HUES64 (cell line): ENCODE measurements around the gene SKA1.
"Not testable (repeated sequence)": the region's sequence is repeated elsewhere in the genome, so short reads cannot be mapped to it uniquely, and the experiment has no call there.

Experiments
- H3K27ac ChIP-seq: 2 replicates; pipeline ENCODE4 v1.7.0; 2013; ENCODE audit warnings: low read depth, low read length, inconsistent platforms
- H3K27me3 ChIP-seq: 2 replicates; pipeline ENCODE4 v1.6.1; 2013; ENCODE audit warnings: mild to moderate bottlenecking, low read length; ENCODE audit not compliant: insufficient read depth
- H3K36me3 ChIP-seq: 2 replicates; pipeline ENCODE4 v1.6.1; 2013; ENCODE audit warnings: mild to moderate bottlenecking, low read length; ENCODE audit not compliant: insufficient read depth
- H3K4me1 ChIP-seq: 2 replicates; pipeline ENCODE4 v1.6.1; 2013; ENCODE audit warnings: mild to moderate bottlenecking, low read length, moderate library complexity; ENCODE audit not compliant: insufficient read depth
- H3K4me3 ChIP-seq: 2 replicates; pipeline ENCODE4 v1.5.1; 2013; ENCODE audit warnings: mild to moderate bottlenecking, low read length, moderate library complexity
- H3K9ac ChIP-seq: 2 replicates; pipeline ENCODE4 v1.6.1; 2013; ENCODE audit warnings: mild to moderate bottlenecking, low read depth, low read length
- H3K9me3 ChIP-seq: 2 replicates; pipeline ENCODE4 v1.6.1; 2013; ENCODE audit warnings: low read depth, low read length; ENCODE audit not compliant: insufficient read depth
- WGBS: fragments of 150-250, 120-280 bp; methylation state at CpG from one replicate; pipeline ENCODE4 v1.1.7; 2013; ENCODE audit warnings: missing lambda C conversion rate; 5-methylcytosine and 5-hydroxymethylcytosine counted together

The SKA1 gene

DNA sequence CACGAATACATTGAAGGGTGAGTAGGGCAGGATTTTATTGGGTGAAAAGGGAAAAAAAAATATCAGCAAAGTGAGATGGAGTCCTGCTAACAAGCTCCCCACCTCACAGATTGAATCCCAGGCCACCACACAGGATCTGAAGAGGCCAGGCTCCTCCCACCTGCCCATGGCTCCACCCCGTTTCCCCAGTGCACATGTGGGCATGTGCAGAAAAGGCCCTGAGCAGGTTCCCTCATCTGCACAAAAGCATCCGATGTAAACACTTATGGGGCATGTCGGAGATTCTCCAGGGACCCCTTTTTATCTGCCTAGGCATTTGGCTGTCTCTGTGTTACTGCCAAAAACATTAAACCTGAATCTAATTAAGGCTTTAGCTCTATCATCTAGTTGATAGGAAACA lies 35.2 kb downstream of the SKA1 start:
- peaks cover 34% of the 10 kb centered on the region for H3K27me3 ChIP-seq
- no peak overlapping the region for H3K4me3 ChIP-seq
- 91% methylated on average over 4 of the region's 4 CpGs for WGBS
- no peak overlapping the region for H3K9ac ChIP-seq
- H3K9me3 ChIP-seq, result no peaks in the 10 kb centered on the region
- H3K4me1 ChIP-seq, result peaks cover 44% of the 10 kb centered on the region
- no peaks in the 10 kb centered on the region for H3K36me3 ChIP-seq
- H3K27ac ChIP-seq, result no peak overlapping the region

DNA sequence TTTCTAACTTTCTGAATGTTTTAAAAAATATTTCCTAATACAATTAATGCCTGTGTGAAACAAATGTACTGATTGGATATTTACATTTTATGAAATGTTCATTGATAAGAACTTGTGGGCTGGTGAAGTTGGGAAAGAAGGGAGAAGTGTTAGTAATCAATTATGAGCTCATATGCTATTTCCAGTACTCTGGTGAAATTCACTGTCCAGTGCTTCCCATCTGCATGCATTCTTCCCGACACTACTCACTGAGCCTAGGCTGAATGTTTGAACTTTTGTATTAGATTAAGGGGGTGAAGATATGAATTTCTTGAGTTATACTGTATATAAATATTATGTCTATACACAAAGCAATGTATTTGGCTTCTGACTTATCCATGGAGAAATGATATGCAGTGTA lies 36.0 kb downstream of the SKA1 start:
- Histone ChIP-seq H3K27me3 (peaks cover 27% of the 10 kb centered on the region), H3K4me1 (peaks cover 35% of the 10 kb centered on the region), H3K36me3 (no peaks in the 10 kb centered on the region), H3K9me3 (no peaks in the 10 kb centered on the region), H3K4me3 (no peak overlapping the region), H3K9ac (no peak overlapping the region), H3K27ac (no peak overlapping the region)
- WGBS, result no CpG with 5 or more reads among the region's 1 CpG

DNA sequence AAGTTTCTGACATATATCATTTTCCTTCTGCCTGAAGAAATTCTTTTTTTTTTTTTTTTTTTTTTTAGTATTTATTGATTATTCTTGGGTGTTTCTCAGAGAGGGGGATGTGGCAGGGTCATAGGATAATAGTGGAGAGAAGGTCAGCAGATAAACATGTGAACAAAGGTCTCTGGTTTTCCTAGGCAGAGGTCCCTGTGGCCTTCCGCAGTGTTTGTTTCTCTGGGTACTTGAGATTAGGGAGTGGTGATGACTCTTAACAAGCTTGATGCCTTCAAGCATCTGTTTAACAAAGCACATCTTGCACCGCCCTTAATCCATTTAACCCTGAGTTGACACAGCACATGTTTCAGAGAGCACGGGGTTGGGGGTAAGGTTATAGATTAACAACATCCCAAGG lies 42.0 kb downstream of the SKA1 start:
- not testable (repeated sequence) for H3K27me3 ChIP-seq
- 94% methylated on average over 1 of the region's 3 CpGs for WGBS
- peaks cover 21% of the 10 kb centered on the region for H3K9me3 ChIP-seq

DNA sequence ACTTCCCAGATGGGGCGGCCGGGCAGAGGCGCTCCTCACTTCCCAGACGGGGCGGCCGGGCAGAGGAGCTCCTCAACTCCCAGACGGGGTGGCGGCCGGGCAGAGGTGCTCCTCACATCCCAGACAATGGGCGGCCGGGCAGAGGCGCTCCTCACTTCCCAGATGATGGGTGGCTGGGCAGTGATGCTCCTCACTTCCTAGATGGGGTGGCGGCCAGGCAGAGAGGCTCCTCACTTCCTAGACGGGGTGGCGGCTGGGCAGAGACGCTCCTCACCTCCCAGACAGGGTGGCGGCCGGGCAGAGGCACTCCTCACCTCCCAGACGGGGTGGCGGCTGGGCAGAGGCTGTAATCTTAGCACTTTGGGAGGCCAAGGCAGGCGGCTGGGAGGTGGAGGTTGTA lies 42.9 kb downstream of the SKA1 start:
- H3K9ac ChIP-seq, H3K36me3 ChIP-seq, H3K4me3 ChIP-seq, H3K27me3 ChIP-seq, H3K27ac ChIP-seq, H3K4me1 ChIP-seq: not testable (repeated sequence)
- H3K9me3 ChIP-seq, result peaks cover 21% of the 10 kb centered on the region
- 95% methylated on average over 19 of the region's 21 CpGs for WGBS

More for the DNA sequence above, 42.0 kb downstream of the SKA1 start:
- H3K4me1 ChIP-seq, H3K27ac ChIP-seq, H3K4me3 ChIP-seq, H3K9ac ChIP-seq, H3K36me3 ChIP-seq: not testable (repeated sequence)

DNA sequence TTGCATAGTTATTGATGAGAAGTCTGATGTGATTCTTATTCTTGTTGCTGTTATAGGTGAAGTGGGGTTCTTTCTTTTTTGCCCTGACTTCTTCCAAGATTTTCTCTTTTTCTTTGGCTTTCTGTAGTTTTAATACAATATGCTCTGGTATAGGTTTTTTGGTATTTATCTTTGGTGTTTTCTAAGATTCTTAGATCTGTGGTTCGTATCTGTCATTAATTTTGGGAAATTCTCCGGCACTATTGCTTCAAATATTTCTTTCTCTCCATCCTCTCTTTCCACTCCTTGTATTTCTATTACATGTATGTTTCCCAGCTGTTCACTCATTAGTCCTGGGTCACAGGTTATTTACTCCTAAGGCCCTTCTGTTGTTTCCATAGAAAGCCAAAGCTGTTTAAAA lies 43.8 kb downstream of the SKA1 start:
- WGBS, result 94% methylated on average over 2 of the region's 2 CpGs
- Histone ChIP-seq H3K27ac (no peak overlapping the region), H3K9ac (no peak overlapping the region), H3K36me3 (no peaks in the 10 kb centered on the region), H3K27me3 (no peaks in the 10 kb centered on the region), H3K9me3 (peaks cover 21% of the 10 kb centered on the region), H3K4me3 (no peak overlapping the region), H3K4me1 (no peaks in the 10 kb centered on the region)

DNA sequence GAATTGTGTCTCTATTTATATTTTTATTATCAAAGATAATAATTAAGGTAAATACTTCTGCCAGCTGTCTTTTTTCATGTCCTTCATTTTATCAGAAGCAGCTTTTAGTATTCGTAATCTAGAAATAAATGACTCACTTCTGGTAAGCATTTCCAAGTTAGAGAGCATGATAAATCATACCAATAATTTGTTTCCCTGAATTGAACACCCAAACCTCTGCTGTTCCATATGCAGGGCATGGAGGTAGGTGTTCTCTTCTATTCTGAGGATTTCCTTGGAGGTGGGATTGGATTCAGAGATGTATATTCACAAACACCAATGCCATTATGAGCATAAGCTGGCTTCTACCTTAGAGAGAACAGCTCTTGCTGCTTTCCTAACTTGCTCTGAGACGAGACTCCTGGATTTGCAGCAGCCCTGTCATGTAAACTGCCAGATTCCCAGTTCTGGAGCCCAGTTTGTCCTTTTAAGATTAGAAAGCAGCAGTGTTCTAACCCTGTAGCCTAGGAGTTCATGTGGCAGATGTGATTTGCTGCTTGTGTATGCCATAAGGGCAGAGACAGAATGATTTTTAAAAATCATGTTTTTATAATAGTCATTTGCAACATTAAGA lies 47.5 kb downstream of the SKA1 start:
- WGBS, result 92% methylated on average over 2 of the region's 2 CpGs
- Histone ChIP-seq H3K4me1 (no peaks in the 10 kb centered on the region), H3K4me3 (no peak overlapping the region), H3K27ac (no peak overlapping the region), H3K27me3 (no peaks in the 10 kb centered on the region), H3K9ac (no peak overlapping the region), H3K9me3 (peaks cover 31% of the 10 kb centered on the region), H3K36me3 (no peaks in the 10 kb centered on the region)

DNA sequence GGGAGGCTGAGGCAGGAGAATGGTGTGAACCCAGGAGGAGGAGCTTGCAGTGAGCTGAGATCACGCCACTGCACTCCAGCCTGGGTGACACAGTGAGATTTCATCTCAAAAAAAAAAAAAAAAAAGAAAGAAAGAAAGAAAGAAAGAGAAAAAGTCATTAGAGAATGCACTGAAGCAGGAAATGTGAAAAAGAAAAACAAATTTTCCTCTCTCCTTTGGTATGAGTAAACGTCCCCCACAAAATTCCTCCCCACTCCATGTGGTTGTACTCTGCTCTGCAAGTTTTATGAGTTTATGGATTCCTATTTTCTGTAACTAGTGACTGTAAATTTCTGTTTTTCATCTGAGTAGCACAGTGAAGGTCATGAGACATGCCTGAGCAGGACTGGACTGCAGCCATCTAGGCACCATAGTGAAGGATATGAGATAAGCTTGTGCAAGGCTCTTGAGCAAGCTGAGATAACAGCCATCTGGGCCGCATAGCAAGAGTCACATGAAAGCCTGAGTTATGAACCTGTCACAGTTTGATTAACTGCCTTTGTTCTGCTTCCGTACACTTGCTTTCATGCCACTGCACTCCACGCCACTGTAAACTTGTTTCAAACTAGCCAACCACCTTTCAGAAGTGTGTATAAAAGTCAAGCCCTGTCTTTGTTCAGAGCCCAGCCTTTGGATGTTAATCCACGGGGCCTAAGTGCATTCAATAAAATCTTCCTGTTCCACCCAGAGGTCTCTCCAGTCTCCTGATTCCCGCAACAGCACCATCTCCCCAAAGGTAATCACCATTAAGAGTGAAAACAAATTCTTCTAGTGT lies 50.2 kb downstream of the SKA1 start:
- Histone ChIP-seq H3K4me1 (no peaks in the 10 kb centered on the region), H3K27me3 (no peaks in the 10 kb centered on the region), H3K4me3 (no peak overlapping the region), H3K9me3 (peaks cover 13% of the 10 kb centered on the region), H3K36me3 (no peaks in the 10 kb centered on the region), H3K9ac (no peak overlapping the region), H3K27ac (no peak overlapping the region)
- 94% methylated on average over 5 of the region's 7 CpGs for WGBS

DNA sequence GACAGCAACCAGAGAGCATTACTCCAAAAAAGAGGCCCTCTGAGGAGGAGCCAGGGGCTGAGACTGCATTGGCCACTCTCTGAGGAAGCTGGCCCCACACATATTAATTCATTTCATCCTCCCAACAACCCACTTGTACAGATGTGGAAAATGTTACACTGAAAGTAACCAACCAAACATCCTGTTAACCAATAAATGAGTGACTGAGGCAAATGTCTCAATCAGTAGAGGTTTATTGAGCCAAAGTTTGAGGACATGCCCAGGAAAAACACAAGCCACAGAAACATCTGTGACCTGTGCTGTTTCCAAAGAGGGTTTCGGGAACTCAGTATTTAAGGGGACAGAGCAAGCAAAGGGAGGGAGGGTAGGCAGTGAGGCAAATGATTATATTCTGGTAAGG lies 53.0 kb downstream of the SKA1 start:
- Histone ChIP-seq H3K9me3 (peaks cover 15% of the 10 kb centered on the region), H3K9ac (no peak overlapping the region), H3K27me3 (no peaks in the 10 kb centered on the region), H3K36me3 (no peaks in the 10 kb centered on the region), H3K4me3 (no peak overlapping the region), H3K27ac (no peak overlapping the region), H3K4me1 (no peaks in the 10 kb centered on the region)
- WGBS, result 88% methylated on average over 1 of the region's 1 CpG

DNA sequence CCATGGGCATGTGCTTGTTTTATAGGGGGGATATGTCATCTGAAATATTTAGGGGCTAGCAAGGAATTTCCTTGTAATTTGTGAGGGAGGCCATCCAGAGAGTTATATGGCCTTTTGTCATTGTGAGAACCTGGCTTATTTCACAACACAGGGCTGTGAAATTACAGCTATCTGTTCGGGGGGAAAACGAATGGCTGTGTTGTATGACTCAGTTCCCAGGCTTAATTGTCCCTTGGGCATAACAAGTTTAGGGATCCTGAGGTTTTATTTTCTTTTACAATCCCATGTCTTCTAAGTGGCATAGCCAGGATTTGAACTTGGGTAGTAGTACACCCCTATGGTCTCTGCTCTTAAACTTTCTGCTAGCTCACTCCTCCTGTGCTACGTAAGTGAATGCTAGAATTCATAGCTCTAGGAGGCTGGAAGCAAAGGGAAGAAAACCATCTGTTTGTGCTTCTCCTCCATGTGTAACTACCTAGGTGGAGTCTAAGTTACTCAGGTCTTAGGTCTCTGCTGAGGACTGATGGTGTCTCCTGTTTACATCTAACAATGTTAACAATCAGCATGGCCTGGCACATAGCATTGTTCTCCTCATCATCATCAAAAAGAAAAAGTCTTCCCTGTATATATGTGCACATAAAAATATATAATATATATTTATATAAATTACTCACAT lies 53.8 kb downstream of the SKA1 start:
- H3K9ac ChIP-seq, result no peak overlapping the region
- H3K4me1 ChIP-seq, result no peaks in the 10 kb centered on the region
- H3K27me3 ChIP-seq, result no peaks in the 10 kb centered on the region
- H3K9me3 ChIP-seq, result peaks cover 15% of the 10 kb centered on the region
- WGBS, result 93% methylated on average over 3 of the region's 3 CpGs
- H3K36me3 ChIP-seq, result no peaks in the 10 kb centered on the region
- no peak overlapping the region for H3K27ac ChIP-seq
- H3K4me3 ChIP-seq, result no peak overlapping the region

DNA sequence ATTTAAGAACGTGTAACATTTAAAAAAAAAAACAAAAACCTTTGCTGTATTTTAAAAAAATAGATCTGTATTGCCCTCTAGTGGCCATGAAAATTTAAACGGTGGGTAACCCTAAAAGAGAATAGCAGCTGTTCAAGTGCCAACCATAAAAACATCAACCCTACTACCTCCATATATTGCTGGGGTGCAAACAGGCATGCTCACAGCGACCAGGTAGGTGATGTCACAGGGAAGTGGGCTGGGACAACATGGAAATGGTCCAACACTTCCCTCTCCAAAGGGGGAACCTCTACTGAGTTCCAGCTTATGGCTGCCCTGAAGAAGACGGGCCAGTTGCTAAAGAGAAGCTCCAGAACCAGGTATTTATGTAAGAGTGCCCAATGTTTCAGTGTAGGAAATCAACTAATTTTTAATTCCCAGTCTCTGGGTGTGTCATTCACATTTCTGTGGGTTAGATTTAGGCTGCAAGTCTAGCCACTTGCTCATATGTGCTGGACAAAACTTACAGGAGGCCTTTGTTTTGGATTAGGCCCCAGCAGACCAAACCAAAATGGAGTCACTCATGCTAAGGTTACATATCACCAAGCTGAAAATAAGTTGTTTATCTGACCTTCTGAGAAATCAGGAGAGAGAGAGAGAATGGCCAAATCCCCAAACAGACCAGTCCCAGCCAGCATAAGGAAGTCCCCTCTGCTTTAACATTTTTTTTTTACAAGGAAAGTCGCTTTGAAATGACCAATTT lies 54.5 kb downstream of the SKA1 start:
- Histone ChIP-seq H3K36me3 (no peaks in the 10 kb centered on the region), H3K4me1 (no peaks in the 10 kb centered on the region), H3K27me3 (no peaks in the 10 kb centered on the region), H3K9ac (no peak overlapping the region), H3K27ac (no peak overlapping the region), H3K4me3 (no peak overlapping the region), H3K9me3 (peaks cover 15% of the 10 kb centered on the region)
- 51% methylated on average over 4 of the region's 5 CpGs for WGBS

DNA sequence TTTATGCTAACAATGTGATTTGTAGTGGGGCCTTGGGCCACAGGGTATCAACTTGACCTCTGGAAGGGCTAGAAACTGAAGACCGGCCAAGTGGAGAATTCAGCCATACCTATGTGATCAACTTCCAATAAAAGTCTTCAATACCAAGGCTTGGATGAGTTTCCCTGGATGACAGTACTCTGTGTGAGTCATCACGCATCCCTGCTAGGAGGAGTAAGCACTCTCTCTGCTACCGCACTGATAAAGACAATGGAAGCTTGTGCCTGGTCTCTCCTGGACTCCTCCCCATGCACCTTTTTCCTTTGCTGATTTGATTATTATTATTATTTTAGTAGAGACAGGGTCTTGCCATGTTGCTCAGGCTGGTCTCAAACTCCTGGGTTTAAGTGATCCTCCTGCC lies 58.1 kb downstream of the SKA1 start:
- Histone ChIP-seq H3K9me3 (0 out of 2 replicates have a peak, but pooled peaks cover 2% of the 10 kb centered on the region), H3K27me3 (no peaks in the 10 kb centered on the region), H3K4me3 (no peak overlapping the region), H3K36me3 (no peaks in the 10 kb centered on the region), H3K9ac (no peak overlapping the region), H3K4me1 (no peaks in the 10 kb centered on the region), H3K27ac (no peak overlapping the region)
- WGBS, result 90% methylated on average over 3 of the region's 3 CpGs
